ENCODE measurements around the gene QSOX1.
A peak's percentile ranks its signal among the peaks of the same experiment; 100 is the strongest.
"Not testable (repeated sequence)": the region's sequence is repeated elsewhere in the genome, so short reads cannot be mapped to it uniquely, and the experiment has no call there.

The QSOX1 gene

DNA sequence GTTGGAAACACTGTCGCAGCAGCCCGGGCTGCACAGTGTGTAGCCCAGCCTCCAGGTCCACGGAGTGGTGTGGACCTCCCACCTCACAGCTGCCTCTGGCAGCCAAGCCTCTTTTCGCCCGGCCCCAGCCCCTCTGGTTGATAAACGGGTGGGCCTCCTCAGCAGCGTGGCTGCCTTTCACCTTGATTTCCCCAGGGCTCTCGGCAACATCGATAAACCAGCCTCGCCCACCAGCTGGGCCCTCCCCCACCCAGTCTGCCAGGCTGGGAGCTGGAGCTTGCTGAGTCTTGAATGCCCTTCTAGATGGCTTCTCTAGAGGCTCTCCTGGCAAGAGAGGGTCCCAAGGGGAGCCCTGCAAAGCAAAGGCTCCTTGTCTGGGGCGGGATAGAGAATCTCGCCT is 44.3 kb downstream of the QSOX1 start:
- TF ChIP-seq PAX5 (IDR thresholded peaks at IDR 0.05; ENCODE audit: insufficient read depth, low read length, severe bottlenecking) = no peak
- no peak for TF ChIP-seq TAF1 (IDR thresholded peaks at IDR 0.05; ENCODE audit: low read depth, low read length)
- no peak for TF ChIP-seq SPI1 (IDR thresholded peaks at IDR 0.05; ENCODE audit: low read depth, low read length)
- TF ChIP-seq POU2F2 (IDR thresholded peaks at IDR 0.05; ENCODE audit: low read depth, low read length) = no peak
- no peak for TF ChIP-seq POLR2AphosphoS5 (IDR thresholded peaks at IDR 0.05; ENCODE audit: low read depth, low read length)
- TF ChIP-seq POLR2A (IDR thresholded peaks at IDR 0.05; ENCODE audit: low read depth, low read length) = no peak
- DNase-seq (ENCODE audit: insufficient read length, low spot score) = no peak
- FAIRE-seq = no peak

DNA sequence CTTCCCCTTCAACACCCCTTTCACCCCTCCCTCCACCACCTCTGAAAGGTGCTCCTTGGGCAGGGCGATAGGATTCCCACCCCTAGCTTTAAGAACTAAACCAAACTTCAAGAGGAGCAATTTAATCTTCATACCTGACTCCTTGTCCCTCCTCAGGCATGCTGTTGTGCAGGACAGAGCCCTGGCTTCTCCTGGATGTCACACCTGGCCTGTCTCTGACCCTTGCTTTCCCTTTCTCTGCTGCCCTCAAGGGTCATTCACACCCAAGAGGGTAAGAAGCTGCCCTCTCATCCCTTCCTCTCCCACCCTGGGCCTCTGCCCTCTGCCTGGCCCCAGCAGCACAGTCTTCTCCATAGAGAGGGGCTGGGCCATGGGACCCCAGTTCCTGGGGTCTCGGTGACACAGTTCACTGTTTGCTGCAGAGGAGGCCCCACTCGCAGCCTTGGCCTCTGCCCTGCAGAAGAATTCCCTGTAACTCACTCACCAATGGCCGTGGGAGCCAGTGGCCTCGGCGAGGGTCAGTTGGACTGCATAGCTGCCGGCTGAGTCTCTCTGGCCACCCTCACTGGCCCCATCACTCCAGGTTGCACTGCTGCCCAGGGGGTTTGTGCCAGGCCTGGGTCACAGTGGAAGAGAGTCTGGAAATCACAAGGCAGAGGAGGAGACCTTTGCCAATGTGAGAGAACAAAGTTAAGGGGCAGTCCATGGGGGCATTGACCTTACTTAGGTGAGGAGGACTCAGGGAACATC is 47.0 kb downstream of the QSOX1 start:
- DNase-seq (ENCODE audit: insufficient read length, low spot score) (no peak), FAIRE-seq (no peak)
- TF ChIP-seq POLR2A (IDR thresholded peaks at IDR 0.05; ENCODE audit: low read depth, low read length) (no peak), PAX5 (IDR thresholded peaks at IDR 0.05; ENCODE audit: insufficient read depth, low read length, severe bottlenecking) (no peak), POU2F2 (IDR thresholded peaks at IDR 0.05; ENCODE audit: low read depth, low read length) (no peak), SPI1 (IDR thresholded peaks at IDR 0.05; ENCODE audit: low read depth, low read length) (no peak), TAF1 (IDR thresholded peaks at IDR 0.05; ENCODE audit: low read depth, low read length) (no peak), POLR2AphosphoS5 (IDR thresholded peaks at IDR 0.05; ENCODE audit: low read depth, low read length) (no peak)

DNA sequence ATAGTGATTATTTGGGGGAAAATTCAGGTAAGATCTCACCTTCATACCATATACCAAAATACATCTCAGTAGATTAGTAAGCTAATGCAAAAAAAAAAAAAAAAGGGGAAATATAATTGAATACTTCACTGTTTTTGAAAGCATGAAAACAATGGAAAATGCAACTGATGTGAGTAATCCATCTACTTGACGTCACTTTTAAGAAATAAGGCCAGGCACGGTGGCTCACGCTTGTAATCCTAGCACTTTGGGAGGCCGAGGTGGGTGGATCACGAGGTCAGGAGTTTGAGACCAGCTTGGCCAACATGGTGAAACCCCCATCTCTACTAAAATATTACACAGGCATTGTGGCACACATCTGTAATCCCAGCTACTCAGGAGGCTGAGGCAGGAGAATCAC is 47.9 kb downstream of the QSOX1 start:
- not testable (repeated sequence) for FAIRE-seq; DNase-seq (ENCODE audit: insufficient read length, low spot score)

DNA sequence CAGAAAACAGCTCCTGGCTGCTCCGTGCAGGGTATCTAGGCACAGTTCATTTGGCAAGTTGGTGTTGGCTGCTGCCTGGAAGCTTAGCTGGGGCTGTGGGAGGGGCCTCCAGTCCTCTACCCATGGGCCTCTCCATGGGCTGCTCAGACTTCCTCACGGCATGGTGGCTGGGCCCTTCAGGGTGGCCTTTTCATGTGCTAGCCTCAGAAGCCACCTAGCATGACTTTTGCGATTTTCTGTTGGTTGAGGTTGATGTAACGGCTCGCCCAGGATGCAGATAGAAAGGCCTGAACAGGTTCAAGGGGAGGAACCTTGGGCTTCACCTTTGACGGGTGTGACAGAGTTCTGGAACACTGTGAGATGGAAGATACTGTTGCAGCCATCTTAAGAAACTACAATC is 49.6 kb downstream of the QSOX1 start:
- TF ChIP-seq SPI1 (IDR thresholded peaks at IDR 0.05; ENCODE audit: low read depth, low read length) (no peak), POLR2AphosphoS5 (IDR thresholded peaks at IDR 0.05; ENCODE audit: low read depth, low read length) (no peak), PAX5 (IDR thresholded peaks at IDR 0.05; ENCODE audit: insufficient read depth, low read length, severe bottlenecking) (no peak), POU2F2 (IDR thresholded peaks at IDR 0.05; ENCODE audit: low read depth, low read length) (no peak), POLR2A (IDR thresholded peaks at IDR 0.05; ENCODE audit: low read depth, low read length) (no peak), TAF1 (IDR thresholded peaks at IDR 0.05; ENCODE audit: low read depth, low read length) (no peak)
- DNase-seq (ENCODE audit: insufficient read length, low spot score) = no peak
- FAIRE-seq = no peak

DNA sequence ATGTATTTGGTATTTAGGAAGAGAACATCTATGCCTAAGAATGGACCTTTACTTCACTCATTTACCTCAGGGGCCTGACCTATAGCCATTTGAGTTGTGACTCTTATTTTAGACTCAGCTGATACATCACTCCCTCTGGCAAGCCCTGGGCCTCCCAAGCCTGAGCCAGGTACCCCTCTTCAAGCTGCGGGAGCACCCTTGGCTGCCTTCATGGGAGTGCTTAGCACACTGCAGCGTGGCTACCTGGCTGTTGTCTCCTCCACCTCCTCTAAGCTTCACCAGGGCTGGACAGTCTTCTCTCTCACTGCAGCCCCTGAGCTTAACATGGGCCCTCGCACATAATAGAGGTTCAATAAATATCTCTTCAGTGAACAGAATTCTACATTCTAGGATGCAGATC is 51.9 kb downstream of the QSOX1 start:
- TF ChIP-seq TAF1 (IDR thresholded peaks at IDR 0.05; ENCODE audit: low read depth, low read length) (no peak), POLR2A (IDR thresholded peaks at IDR 0.05; ENCODE audit: low read depth, low read length) (no peak), POLR2AphosphoS5 (IDR thresholded peaks at IDR 0.05; ENCODE audit: low read depth, low read length) (no peak), SPI1 (IDR thresholded peaks at IDR 0.05; ENCODE audit: low read depth, low read length) (no peak), PAX5 (IDR thresholded peaks at IDR 0.05; ENCODE audit: insufficient read depth, low read length, severe bottlenecking) (no peak)
- FAIRE-seq = no peak
- no peak for DNase-seq (ENCODE audit: insufficient read length, low spot score)

DNA sequence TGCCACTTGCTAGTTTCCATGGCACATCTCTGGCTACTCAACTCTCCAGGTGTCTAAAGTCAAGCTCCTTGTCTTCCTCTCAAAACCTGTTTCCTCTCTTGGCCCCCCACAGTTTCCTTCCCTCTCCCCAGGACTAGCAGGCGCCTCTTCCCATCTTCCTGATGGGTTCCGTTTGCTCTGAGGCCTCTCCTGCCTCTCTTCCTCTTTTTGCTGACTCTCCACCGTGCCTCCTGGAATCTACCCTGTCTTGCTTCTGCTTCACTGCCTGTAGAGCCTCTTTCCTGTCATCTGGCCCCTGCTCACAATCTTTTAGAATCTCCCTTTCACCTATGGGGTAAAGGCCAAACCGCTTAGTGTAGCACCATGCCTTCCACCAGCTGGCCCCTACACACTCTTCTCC is 53.6 kb downstream of the QSOX1 start:
- TF ChIP-seq POU2F2 (IDR thresholded peaks at IDR 0.05; ENCODE audit: low read depth, low read length) (no peak), POLR2A (IDR thresholded peaks at IDR 0.05; ENCODE audit: low read depth, low read length) (no peak), SPI1 (IDR thresholded peaks at IDR 0.05; ENCODE audit: low read depth, low read length) (peak; percentile 35; the same call in 1 of the 2 replicates)
- no peak for DNase-seq (ENCODE audit: insufficient read length, low spot score)
- no peak for FAIRE-seq

DNA sequence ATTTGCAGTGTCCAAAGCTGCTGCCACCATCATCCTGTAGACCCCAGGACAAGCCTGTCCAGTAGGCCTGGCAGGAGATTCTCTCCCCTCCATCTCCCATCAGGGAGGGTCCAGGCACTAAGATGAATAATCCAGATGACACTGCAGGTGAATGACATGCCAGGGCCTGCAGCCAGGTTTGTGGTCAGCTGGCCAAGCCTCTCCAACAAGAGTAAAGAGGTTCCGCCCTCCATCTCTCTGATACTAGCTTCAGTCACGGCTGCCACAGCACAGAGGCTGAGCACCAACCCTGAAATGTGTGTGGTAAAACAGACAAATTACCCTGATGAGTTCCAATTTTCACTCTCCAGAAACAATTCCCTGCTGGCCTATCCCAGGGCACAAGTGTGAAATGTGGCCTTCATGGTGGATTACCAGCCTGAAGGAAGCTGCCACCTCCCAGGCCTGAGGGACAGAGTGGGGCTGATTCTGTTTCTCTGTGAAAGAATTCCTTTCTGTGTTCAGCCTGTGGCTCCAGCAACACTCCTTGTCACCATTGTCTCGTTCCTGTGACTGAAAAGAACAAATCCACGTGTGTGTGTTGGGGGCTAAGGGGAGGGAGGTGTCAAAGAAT is 55.4 kb downstream of the QSOX1 start:
- DNase-seq (ENCODE audit: insufficient read length, low spot score) = no peak
- TF ChIP-seq TAF1 (IDR thresholded peaks at IDR 0.05; ENCODE audit: low read depth, low read length) (no peak), POLR2AphosphoS5 (IDR thresholded peaks at IDR 0.05; ENCODE audit: low read depth, low read length) (no peak), POLR2A (IDR thresholded peaks at IDR 0.05; ENCODE audit: low read depth, low read length) (no peak), SPI1 (IDR thresholded peaks at IDR 0.05; ENCODE audit: low read depth, low read length) (no peak), PAX5 (IDR thresholded peaks at IDR 0.05; ENCODE audit: insufficient read depth, low read length, severe bottlenecking) (no peak)
- FAIRE-seq = no peak

DNA sequence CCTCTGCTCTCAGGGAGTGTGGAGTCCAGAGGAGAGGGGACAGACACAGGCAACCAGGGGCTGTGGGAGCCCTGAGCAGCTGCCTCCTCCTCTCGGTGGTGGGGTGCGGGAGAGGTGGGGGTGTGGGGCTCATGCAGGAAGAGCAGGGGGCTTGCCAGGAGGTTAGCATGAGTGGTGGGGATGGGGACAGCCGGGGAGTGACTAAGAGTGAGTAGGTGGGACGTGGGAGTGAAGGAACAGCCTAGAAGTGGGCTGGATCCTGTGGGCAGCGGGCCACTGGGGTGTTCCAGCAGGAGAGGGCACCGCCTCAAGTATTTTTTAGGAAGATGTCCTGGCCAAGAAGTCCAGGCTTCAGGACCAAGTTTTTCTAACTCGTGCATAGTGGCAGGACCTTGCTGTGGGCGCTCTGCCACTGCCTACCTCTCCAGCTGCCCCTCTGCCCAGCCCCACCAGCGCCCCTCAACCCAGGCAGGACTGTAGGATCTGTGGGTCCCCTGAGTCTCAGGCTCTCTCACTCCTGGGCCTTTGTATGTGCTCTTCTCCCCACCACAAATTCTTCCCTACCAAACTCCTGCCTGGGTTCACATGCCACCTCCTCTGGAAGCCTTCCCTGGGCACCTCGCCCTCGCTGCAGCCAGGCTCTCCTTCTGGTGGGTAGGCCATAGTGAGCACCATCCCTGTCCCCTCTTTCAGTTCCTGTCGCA is 56.6 kb downstream of the QSOX1 start:
- TF ChIP-seq TAF1 (IDR thresholded peaks at IDR 0.05; ENCODE audit: low read depth, low read length) (no peak), POU2F2 (IDR thresholded peaks at IDR 0.05; ENCODE audit: low read depth, low read length) (no peak), SPI1 (IDR thresholded peaks at IDR 0.05; ENCODE audit: low read depth, low read length) (no peak)
- FAIRE-seq = no peak
- no peak for DNase-seq (ENCODE audit: insufficient read length, low spot score)

DNA sequence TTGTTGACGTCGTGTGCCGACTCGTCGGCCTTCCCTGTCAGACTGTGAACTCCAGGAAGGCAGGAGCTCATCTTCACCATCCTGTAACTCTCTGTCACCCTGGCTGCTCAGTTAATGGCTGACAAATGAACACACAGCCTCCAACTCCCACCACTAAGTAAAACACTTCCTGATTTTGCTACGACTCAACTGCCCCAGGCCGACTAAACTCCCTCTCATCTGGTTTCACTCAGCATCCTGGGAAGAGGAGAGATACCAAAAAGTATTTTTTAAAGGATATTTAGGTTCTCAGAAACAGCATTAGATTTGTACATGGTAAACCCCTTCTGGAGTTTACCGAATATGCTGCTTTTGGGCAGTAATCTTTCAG is 57.2 kb downstream of the QSOX1 start:
- TF ChIP-seq SPI1 (IDR thresholded peaks at IDR 0.05; ENCODE audit: low read depth, low read length) = no peak
- TF ChIP-seq PAX5 (IDR thresholded peaks at IDR 0.05; ENCODE audit: insufficient read depth, low read length, severe bottlenecking) = no peak
- TF ChIP-seq POU2F2 (IDR thresholded peaks at IDR 0.05; ENCODE audit: low read depth, low read length) = no peak
- no peak for TF ChIP-seq POLR2A (IDR thresholded peaks at IDR 0.05; ENCODE audit: low read depth, low read length)
- TF ChIP-seq POLR2AphosphoS5 (IDR thresholded peaks at IDR 0.05; ENCODE audit: low read depth, low read length) = no peak
- TF ChIP-seq TAF1 (IDR thresholded peaks at IDR 0.05; ENCODE audit: low read depth, low read length) = no peak
- FAIRE-seq (peak; percentile 16), DNase-seq (ENCODE audit: insufficient read length, low spot score) (no peak)
